Calu3 (cell line): ENCODE data around the gene ATMIN. TPM values are rescaled to one million over a fixed set of nuclear protein-coding genes. Genes with fewer than 3 reads are reported as not detected.

Experiments
- BruUV-seq: library from RNA; stranded (reverse); fragments of 400-500 nt; replicated peaks from 2 replicates; lab custom pipeline; 2021; lab: Mats Ljungman, UMichigan
- CTCF ChIA-PET: fragments of 300-600 bp; sonication (Branson Sonifier 250); formaldehyde crosslinking; loops from one replicate; lab custom pipeline; 2022; ENCODE audit warnings: antibody characterized with exemption; lab: Charles Lee
- DNase-seq: peaks from one replicate; pipeline ENCODE4 v3.0.0; 2022
- H3K27ac Mint-ChIP-seq: one replicate; pipeline ENCODE4 v1.8.0; 2022; ENCODE audit warnings: mixed read lengths; ENCODE audit not compliant: unreplicated experiment
- H3K27me3 Mint-ChIP-seq: one replicate; pipeline ENCODE4 v1.8.0; 2022; ENCODE audit warnings: mixed read lengths; ENCODE audit not compliant: unreplicated experiment
- H3K36me3 Mint-ChIP-seq: one replicate; pipeline ENCODE4 v1.8.0; 2022; ENCODE audit warnings: mild to moderate bottlenecking, moderate library complexity, mixed read lengths; ENCODE audit not compliant: insufficient read depth, unreplicated experiment
- H3K4me1 Mint-ChIP-seq: one replicate; pipeline ENCODE4 v1.8.0; 2022; ENCODE audit warnings: mild to moderate bottlenecking, low read depth, mixed read lengths; ENCODE audit not compliant: unreplicated experiment
- H3K4me3 Mint-ChIP-seq: one replicate; pipeline ENCODE4 v1.8.0; 2022; ENCODE audit warnings: mild to moderate bottlenecking, low read depth, moderate library complexity, mixed read lengths; ENCODE audit not compliant: unreplicated experiment
- H3K9me3 Mint-ChIP-seq: one replicate; pipeline ENCODE4 v1.8.0; 2022; ENCODE audit warnings: low read depth, mixed read lengths; ENCODE audit not compliant: unreplicated experiment
- intact Hi-C: fragments of 100-400 bp; cut with micrococcal nuclease; formaldehyde crosslinking; loops from one replicate; pipeline ENCODE4 v1.10.0; 2022; ENCODE audit not compliant: unreplicated experiment
- total RNA-seq: library from RNA; stranded (reverse); gene quantifications from 2 replicates; pipeline ENCODE4 v1.2.3, GENCODE V29; 2022
- TF ChIP-seq, protein P1 (sequence below): fragments of 200-600 bp; IDR thresholded peaks from one replicate; pipeline ENCODE4 v1.8.0; 2022; ENCODE audit warnings: antibody characterized with exemption; ENCODE audit not compliant: unreplicated experiment

ATMIN gene
- total RNA-seq, 1 experiment from 2014 or later: 64.3 TPM

DNA sequence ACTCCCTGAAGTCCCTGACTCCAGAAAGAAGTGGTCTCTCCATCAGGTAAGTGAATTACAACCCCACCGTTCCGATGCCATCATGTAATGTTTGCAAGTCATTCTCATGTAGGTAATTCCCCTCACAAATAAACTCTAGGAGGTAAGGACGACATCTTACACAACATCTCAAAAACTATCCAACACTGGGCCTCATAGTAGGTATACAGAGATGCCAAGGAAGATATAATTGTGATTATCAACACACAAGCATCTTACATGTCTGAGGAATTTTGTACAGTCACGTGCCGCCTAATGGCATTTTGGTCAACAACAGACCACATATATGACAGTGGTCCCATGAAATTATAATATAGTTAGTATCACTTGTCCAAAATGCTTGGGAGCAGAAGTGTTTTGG, 53.2 kb downstream of the ATMIN start:
- H3K4me3 Mint-ChIP-seq: no peak overlapping the region
- DNase-seq: no peak
- H3K36me3 Mint-ChIP-seq: peaks cover 49% of the 10 kb centered on the region
- no peaks in the 10 kb centered on the region for H3K27me3 Mint-ChIP-seq
- BruUV-seq: no TSS peak
- intact Hi-C loops: no loop called here
- CTCF ChIA-PET: no interaction called here
- TF ChIP-seq, protein P1, sequence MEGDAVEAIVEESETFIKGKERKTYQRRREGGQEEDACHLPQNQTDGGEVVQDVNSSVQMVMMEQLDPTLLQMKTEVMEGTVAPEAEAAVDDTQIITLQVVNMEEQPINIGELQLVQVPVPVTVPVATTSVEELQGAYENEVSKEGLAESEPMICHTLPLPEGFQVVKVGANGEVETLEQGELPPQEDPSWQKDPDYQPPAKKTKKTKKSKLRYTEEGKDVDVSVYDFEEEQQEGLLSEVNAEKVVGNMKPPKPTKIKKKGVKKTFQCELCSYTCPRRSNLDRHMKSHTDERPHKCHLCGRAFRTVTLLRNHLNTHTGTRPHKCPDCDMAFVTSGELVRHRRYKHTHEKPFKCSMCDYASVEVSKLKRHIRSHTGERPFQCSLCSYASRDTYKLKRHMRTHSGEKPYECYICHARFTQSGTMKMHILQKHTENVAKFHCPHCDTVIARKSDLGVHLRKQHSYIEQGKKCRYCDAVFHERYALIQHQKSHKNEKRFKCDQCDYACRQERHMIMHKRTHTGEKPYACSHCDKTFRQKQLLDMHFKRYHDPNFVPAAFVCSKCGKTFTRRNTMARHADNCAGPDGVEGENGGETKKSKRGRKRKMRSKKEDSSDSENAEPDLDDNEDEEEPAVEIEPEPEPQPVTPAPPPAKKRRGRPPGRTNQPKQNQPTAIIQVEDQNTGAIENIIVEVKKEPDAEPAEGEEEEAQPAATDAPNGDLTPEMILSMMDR: no peak
- H3K9me3 Mint-ChIP-seq: no peaks in the 10 kb centered on the region
- H3K27ac Mint-ChIP-seq: peak overlapping the region; percentile 47
- H3K4me1 Mint-ChIP-seq: peaks cover 16% of the 10 kb centered on the region

DNA sequence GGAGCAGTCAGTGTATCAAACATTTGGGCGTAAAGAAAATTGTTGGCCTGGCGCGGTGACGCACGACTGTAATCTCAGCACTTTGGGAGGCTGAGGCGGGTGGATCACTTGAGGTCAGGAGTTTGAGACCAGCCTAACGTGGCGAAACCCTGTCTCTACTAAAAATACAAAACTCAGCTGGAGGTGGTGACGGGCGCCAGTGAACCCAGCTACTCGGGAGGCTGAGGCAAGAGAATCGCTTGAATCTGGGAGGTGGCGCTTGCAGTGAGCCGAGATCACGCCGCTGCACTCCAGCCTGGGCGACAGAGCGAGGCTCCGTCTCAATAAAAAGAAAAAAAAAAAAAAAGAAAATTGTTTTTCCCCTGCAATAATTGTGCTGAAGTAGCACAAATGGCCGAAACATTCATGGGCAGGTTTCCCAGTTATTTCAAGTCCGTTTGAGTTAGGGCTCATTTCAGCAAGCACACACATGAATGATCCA, 59.2 kb downstream of the ATMIN start:
- peak overlapping the region; percentile 70 for H3K4me3 Mint-ChIP-seq
- CTCF ChIA-PET: interaction anchor here (0.7 kb wide), 1 partner anchor 139 kb away, joined by 5 read pairs; no protein-coding TSS in a partner anchor

DNA sequence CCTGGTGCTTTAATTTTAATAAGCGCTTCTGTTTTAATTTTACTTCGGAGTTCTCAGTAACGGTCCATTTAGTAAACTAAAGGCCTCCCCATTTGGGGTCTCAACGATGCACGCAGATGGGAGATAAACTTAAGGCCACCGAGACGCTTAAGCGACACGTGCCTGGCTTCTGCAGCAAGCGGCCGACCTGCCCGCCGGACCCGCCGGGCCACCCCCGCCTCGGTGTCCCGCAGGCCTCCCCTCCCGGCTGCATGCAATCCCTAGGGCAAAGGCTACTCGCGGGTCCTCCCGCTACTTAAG, 60.0 kb downstream of the ATMIN start:
- intact Hi-C loops: loop anchor here (5.0 kb wide), 2 partner anchors 47 to 97 kb away; no protein-coding TSS in a partner anchor
- CTCF ChIA-PET: no interaction called here
- no peak for DNase-seq
- TF ChIP-seq, protein P1: no peak
- Mint-ChIP-seq H3K4me3 (peak overlapping the region; percentile 70), H3K36me3 (peaks cover 50% of the 10 kb centered on the region), H3K27me3 (no peaks in the 10 kb centered on the region), H3K27ac (no peak overlapping the region), H3K9me3 (peaks cover 3% of the 10 kb centered on the region), H3K4me1 (peaks cover 35% of the 10 kb centered on the region)
- BruUV-seq: no TSS peak

More for the DNA sequence above, 59.2 kb downstream of the ATMIN start:
- no TSS peak for BruUV-seq
- TF ChIP-seq, protein P1: no peak
- H3K27ac Mint-ChIP-seq: peak overlapping the region; percentile 44
- H3K4me1 Mint-ChIP-seq: peaks cover 35% of the 10 kb centered on the region
- peaks cover 53% of the 10 kb centered on the region for H3K36me3 Mint-ChIP-seq
- peaks cover 3% of the 10 kb centered on the region for H3K9me3 Mint-ChIP-seq
- DNase-seq: no peak
- intact Hi-C loops: loop anchor here (5.0 kb wide), 2 partner anchors 47 to 97 kb away; no protein-coding TSS in a partner anchor
- no peaks in the 10 kb centered on the region for H3K27me3 Mint-ChIP-seq

DNA sequence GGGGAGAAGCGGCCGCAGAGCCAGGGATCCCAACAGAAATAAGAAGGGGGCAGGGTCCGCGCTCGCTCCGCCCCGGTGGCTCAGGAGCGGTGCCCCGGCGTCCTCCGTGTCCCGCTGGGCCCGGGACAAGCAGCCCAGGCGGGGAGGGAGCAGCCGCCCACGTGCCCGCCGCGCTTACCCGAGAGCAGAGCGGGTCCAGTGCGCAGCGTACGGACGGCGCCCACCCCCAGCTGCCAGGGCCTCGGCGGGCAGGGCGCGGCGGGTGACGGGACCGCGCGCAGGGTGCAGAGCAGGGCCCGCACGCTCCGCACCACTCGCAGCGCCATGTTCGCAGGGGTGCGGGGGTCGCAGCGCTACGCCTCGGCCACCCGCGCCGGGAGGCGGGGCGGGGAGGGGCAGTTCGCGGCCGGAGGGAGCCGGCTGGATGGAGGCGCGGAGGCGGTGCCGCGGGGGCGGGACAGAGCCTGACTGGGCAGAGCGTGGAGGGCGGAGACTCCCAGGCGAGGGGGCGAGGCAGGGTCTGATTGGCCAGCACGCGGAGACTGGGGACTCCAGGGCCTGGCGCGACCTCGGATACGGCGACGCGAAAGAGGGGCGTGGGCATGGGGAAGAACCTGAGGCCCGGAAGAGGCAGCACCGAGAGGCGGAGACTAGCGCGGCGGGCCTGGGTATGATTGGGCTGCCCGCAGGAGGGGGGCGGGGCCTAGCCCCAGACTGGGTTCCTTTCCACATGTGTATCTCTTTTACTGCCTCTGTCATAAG, 60.5 kb downstream of the ATMIN start, which contains the start of gene GCSH:
TSS of gene GCSH (minus strand) at position 443 of the 762 bp plus-strand sequence. CDS start at position 326, 117 bp downstream.
- intact Hi-C loops: loop anchor here (5.0 kb wide), 2 partner anchors 46 to 96 kb away; no protein-coding TSS in a partner anchor
- TF ChIP-seq, protein P1: no peak
- Mint-ChIP-seq H3K9me3 (peaks cover 3% of the 10 kb centered on the region), H3K27me3 (no peaks in the 10 kb centered on the region), H3K36me3 (peaks cover 47% of the 10 kb centered on the region), H3K27ac (peak within 1 kb of the TSS; percentile 74), H3K4me1 (peaks cover 35% of the 10 kb centered on the region), H3K4me3 (peak within 1 kb of the TSS; percentile 70)
- DNase-seq: peak; percentile 100
- CTCF ChIA-PET: no interaction called here
- no TSS peak for BruUV-seq
